Esophagus muscularis mucosa (tissue), 3 donors: ENCODE data around the gene ASAP2.

Source experiments
- POLR2AphosphoS5 ChIP-seq, 2 donors: sonication (generic); formaldehyde crosslinking; IDR thresholded peaks; one replicate each; pipeline ENCODE4 v1.6.1; 2017; ENCODE audit warnings: antibody characterized with exemption in 2 of 2
- TF ChIP-seq, protein P1 (sequence below), 3 experiments: fragments of 200-600 bp in 2 of 3; fragments of 450-650 bp in 1 of 3; sonication (generic) in 2 of 3; IDR thresholded peaks; one replicate each; pipeline ENCODE4 v1.5.1; 2017 to 2019; ENCODE audit warnings: antibody characterized with exemption in 3 of 3, mild to moderate bottlenecking in 2 of 3, moderate library complexity in 1 of 3

DNA sequence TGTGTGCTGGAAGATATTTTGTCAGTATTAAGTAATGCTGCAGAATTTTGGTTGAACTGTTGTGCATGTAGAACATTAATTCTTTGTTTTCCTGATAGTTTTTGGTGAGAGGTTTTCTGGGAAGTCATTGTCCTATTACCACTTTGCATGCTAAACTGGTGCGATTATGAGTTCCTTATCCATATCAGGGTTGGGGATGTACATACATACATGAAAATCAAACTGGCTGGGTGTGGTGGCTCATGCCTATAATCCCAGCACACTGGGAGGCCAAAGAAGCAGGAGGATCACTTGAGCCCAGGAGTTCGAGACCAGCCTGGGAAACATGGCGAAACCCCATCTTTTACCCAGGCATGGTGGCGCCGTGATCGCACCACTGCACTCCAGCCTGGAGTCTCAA, 34.6 kb downstream of the ASAP2 start:
- TF ChIP-seq, protein P1, sequence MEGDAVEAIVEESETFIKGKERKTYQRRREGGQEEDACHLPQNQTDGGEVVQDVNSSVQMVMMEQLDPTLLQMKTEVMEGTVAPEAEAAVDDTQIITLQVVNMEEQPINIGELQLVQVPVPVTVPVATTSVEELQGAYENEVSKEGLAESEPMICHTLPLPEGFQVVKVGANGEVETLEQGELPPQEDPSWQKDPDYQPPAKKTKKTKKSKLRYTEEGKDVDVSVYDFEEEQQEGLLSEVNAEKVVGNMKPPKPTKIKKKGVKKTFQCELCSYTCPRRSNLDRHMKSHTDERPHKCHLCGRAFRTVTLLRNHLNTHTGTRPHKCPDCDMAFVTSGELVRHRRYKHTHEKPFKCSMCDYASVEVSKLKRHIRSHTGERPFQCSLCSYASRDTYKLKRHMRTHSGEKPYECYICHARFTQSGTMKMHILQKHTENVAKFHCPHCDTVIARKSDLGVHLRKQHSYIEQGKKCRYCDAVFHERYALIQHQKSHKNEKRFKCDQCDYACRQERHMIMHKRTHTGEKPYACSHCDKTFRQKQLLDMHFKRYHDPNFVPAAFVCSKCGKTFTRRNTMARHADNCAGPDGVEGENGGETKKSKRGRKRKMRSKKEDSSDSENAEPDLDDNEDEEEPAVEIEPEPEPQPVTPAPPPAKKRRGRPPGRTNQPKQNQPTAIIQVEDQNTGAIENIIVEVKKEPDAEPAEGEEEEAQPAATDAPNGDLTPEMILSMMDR (IDR thresholded peaks at IDR 0.05): no peak
- no peak for TF ChIP-seq POLR2AphosphoS5 (IDR thresholded peaks at IDR 0.05)
